Heart right ventricle (tissue), 16 donors: ENCODE results near the gene CHST14. TPM values are rescaled to one million over a fixed set of nuclear protein-coding genes. Genes with fewer than 3 reads are reported as not detected.
"Not testable (repeated sequence)": the region's sequence is repeated elsewhere in the genome, so short reads cannot be mapped to it uniquely, and the experiment has no call there.

Experiments used
- ATAC-seq, 8 donors: fragments of 200-7000 bp; cut with Tn5 transposase; one replicate each; pipeline ENCODE4 v1.9.1; 2020; ENCODE audit warnings: mild to moderate bottlenecking in 8 of 8, moderate library complexity in 8 of 8, moderate number of reproducible peaks in 1 of 8
- DNase-seq, 2 donors: peaks; one replicate each; pipeline ENCODE4 v3.0.0-alpha.2; 2020
- H3K27ac ChIP-seq, 10 donors: fragments of 200-600 bp; sonication (generic) in 2 of 10; one replicate each; pipeline versions ENCODE4 v1.5.0 to v1.8.0; 2020 to 2022; ENCODE audit warnings: mild to moderate bottlenecking in 3 of 10
- H3K27me3 ChIP-seq, 7 donors: fragments of 200-600 bp; one replicate each; pipeline ENCODE4 v1.8.0; 2021 to 2022; ENCODE audit warnings: mild to moderate bottlenecking in 2 of 7
- H3K36me3 ChIP-seq, 9 donors: fragments of 200-600 bp; sonication (generic) in 1 of 9; one replicate each; pipeline versions ENCODE4 v1.5.0 to v1.8.0; 2020 to 2022; ENCODE audit warnings: mild to moderate bottlenecking in 2 of 9
- H3K4me1 ChIP-seq, 9 donors: fragments of 200-600 bp; sonication (generic) in 1 of 9; one replicate each; pipeline versions ENCODE4 v1.5.0 to v1.8.0; 2020 to 2022; ENCODE audit warnings: mild to moderate bottlenecking in 4 of 9
- H3K4me3 ChIP-seq, 10 donors: fragments of 200-600 bp; sonication (generic) in 2 of 10; one replicate each; pipeline versions ENCODE4 v1.5.0 to v1.8.0; 2020 to 2022; ENCODE audit warnings: mild to moderate bottlenecking in 7 of 10, moderate library complexity in 2 of 10
- H3K9me3 ChIP-seq, 11 donors: fragments of 200-600 bp in 10 of 11; sonication (generic) in 2 of 11; one replicate each; pipeline versions ENCODE4 v1.5.0 to v1.8.0; 2013 to 2022; ENCODE audit warnings: mild to moderate bottlenecking in 2 of 11, control low read depth in 1 of 11, moderate library complexity in 1 of 11
- WGBS, 2 donors: extraction: QIAGEN DNeasy Blood & Tissue Kit; methylation state at CpG; one replicate each; pipeline ENCODE4 v1.1.7; 2013; ENCODE audit warnings: inconsistent platforms in 1 of 2; 5-methylcytosine and 5-hydroxymethylcytosine counted together
- intact Hi-C, 10 donors: fragments of 100-400 bp; cut with DNase I; formaldehyde crosslinking; loops; one replicate each; pipeline versions ENCODE4 v1.11.1 to v1.14.2; 2022
- polyA plus RNA-seq, 2 donors: library from polyadenylated mRNA; stranded (reverse); fragments of 200-250 nt; gene quantifications; one replicate each; pipeline ENCODE4 v1.2.3, GENCODE V29; 2013
- total RNA-seq, 10 donors: library from RNA; stranded (reverse); fragmentation: NEBNext Ultra II Directional in 3 of 10; extraction: Animal tissue kit (Norgen Biotek cat#: 25700) in 3 of 10; gene quantifications; one replicate each; pipeline versions ENCODE4 v1.2.1 to v1.2.4, GENCODE V29; 2021 to 2023
- TF ChIP-seq, protein P1 (sequence below), 9 donors: fragments of 200-600 bp; sonication (generic) in 2 of 9; IDR thresholded peaks; one replicate each; pipeline versions ENCODE4 v1.5.0 to v1.8.0; 2021 to 2022; ENCODE audit warnings: antibody characterized with exemption in 9 of 9, mild to moderate bottlenecking in 5 of 9, moderate library complexity in 1 of 9
- donor health status: Arrhythmogenic right ventricular cardiomyopathy.
- donor health status: ischemic (EF 13 %, LVEDD 7.1; RV severe dilation, severe dysfunction).
- donor health status: healthy with polysubstance abuse.
- donor health status: DM: no; HTN: yes; CAD: no.
- donor health status: DM: no; HTN: no; CAD: no.
- donor health status: ischemic (EF 25% LVEDD 6.9; RV normal size, moderate dysfunction).
- donor health status: ischemic (EF 25% LVEDD 5.7; RV mildly dilated, moderate dysfunction).
- donor health status: healthy.
- donor health status: DM: yes; HTN: yes; CAD: no.
- donor health status: Ischemic cardiomyopathy.
- donor health status: ischemic (EF 35%, LVEDD 5.7; RV mildly dilated, moderate dysfunction).
- donor health status: nonischemic (EF 11% LVEDD 7.7; RV severe dilation, severe dysfunction).
- donor health status: DM: yes; HTN: yes; CAD: no.
- donor health status: PGD.
- donor health status: ischemic (EF 29% LVEDD 5.4; RV normal size, mild dysfunction).
- donor health status: nonischemic (EF 23%, LVEDD 6.1; RV moderate dilation, normal function).

The CHST14 gene
- total and polyA plus RNA-seq, 12 donors: 5.3 to 11.5 (median 8.9) TPM

DNA sequence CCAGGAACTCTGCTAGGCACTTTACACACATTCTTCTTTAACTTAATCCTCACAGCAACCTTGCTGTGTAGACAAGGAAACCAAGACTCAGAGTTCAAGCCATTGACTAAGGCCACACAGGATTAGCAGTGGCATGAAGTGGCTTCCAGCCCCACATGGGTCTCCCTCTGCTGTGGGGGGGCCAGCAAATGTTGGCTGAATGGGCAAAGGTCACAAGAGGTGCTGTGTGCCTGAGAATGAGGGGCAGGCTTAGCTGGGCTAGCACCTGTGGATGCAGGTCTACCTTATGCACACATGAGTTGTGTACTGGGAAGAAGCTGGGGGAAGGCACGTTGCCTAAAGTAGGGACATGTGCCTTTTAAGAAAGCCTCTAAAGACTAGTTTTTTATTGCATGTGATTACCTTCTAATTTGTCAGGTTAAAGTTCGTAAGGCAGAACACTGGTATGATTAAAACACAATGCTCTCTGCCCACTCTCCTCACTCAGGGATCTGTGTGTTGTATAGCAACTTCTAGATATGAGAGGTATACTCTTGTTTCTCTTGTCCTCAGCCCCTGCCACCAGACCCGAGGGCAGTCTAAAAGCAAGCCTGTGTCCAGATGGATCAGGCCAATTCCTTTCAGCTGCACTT lies 19.1 kb upstream of the CHST14 start:
- WGBS, 2 donors: 83% methylated on average over 3 of the region's 3 CpGs
- peaks cover 19 to 72% (median 54%) of the 10 kb centered on the region in 9 donors for H3K4me1 ChIP-seq
- intact Hi-C loops: loop anchor here in 2 of 10 donors (10.0 kb wide), 1 partner anchor 53 kb away; no protein-coding TSS in a partner anchor

GRCh38 chr15:40452296-40453090 lies 18.3 kb upstream of the CHST14 start:
- peaks cover 23 to 80% (median 60%) of the 10 kb centered on the region in 9 donors for H3K4me1 ChIP-seq
- ATAC-seq (peak in 1 of 8 donors; percentile 36), DNase-seq (no peak)
- intact Hi-C loops: loop anchor here in 2 of 10 donors (10.0 kb wide), 1 partner anchor 52 kb away; no protein-coding TSS in a partner anchor
- TF ChIP-seq, protein P1, sequence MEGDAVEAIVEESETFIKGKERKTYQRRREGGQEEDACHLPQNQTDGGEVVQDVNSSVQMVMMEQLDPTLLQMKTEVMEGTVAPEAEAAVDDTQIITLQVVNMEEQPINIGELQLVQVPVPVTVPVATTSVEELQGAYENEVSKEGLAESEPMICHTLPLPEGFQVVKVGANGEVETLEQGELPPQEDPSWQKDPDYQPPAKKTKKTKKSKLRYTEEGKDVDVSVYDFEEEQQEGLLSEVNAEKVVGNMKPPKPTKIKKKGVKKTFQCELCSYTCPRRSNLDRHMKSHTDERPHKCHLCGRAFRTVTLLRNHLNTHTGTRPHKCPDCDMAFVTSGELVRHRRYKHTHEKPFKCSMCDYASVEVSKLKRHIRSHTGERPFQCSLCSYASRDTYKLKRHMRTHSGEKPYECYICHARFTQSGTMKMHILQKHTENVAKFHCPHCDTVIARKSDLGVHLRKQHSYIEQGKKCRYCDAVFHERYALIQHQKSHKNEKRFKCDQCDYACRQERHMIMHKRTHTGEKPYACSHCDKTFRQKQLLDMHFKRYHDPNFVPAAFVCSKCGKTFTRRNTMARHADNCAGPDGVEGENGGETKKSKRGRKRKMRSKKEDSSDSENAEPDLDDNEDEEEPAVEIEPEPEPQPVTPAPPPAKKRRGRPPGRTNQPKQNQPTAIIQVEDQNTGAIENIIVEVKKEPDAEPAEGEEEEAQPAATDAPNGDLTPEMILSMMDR (IDR thresholded peaks at IDR 0.05): no peak
- H3K9me3 ChIP-seq: no peaks in the 10 kb centered on the region
- no peaks in the 10 kb centered on the region for H3K27me3 ChIP-seq
- H3K27ac ChIP-seq: no peak overlapping the region
- WGBS, 2 donors: 69 to 70% methylated on average over 10 to 11 of the region's 11 CpGs
- H3K4me3 ChIP-seq: no peak overlapping the region
- no peaks in the 10 kb centered on the region for H3K36me3 ChIP-seq

More for the DNA sequence above, 19.1 kb upstream of the CHST14 start:
- Histone ChIP-seq H3K4me3 (no peak overlapping the region), H3K27me3 (no peaks in the 10 kb centered on the region), H3K27ac (no peak overlapping the region), H3K9me3 (no peaks in the 10 kb centered on the region), H3K36me3 (no peaks in the 10 kb centered on the region)
- TF ChIP-seq, protein P1 (IDR thresholded peaks at IDR 0.05): no peak
- no peak for DNase-seq
- no peak for ATAC-seq

GRCh38 chr15:40453941-40454340 lies 16.8 kb upstream of the CHST14 start:
- peak in 1 of 8 donors; percentile 25 for ATAC-seq
- intact Hi-C loops: loop anchor here in 2 of 10 donors (10.0 kb wide), 1 partner anchor 51 kb away; no protein-coding TSS in a partner anchor
- not testable (repeated sequence) for H3K36me3 ChIP-seq, DNase-seq, H3K27me3 ChIP-seq, H3K9me3 ChIP-seq, H3K4me3 ChIP-seq
- Histone ChIP-seq H3K4me1 (peaks cover 23 to 80% (median 60%) of the 10 kb centered on the region in 9 donors), H3K27ac (peak overlapping the region in 1 of 10 donors; percentile 21)
- WGBS, 2 donors: 72 to 73% methylated on average over 2 to 3 of the region's 3 CpGs

DNA sequence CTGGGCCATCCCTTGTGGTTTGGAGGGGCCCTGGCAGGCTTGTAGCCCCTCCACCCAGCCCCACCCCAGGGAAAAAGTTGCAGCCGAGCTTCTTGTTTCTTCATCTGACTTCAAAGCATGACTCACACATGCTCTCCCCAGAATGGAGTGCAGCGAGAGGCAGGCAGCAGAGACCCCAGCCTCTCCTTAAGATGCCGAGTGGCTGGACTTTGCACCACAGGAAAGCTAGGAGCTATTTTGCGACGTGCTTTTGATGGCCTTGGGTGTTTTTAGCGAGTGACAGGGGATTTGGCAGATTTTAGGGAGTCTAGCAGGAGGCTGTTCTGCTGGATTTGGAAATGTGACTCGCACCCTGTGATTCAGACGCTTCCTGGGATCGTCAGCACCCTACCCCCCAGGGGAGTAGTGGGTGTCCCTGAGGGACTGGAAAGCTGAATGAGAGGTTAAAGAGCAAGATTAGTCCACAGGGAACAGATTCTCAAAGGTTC lies 15.8 kb upstream of the CHST14 start:
- 66 to 79% methylated on average over 9 of the region's 9 CpGs for WGBS, 2 donors
- no peak for DNase-seq
- Histone ChIP-seq H3K4me1 (peaks cover 23 to 73% (median 60%) of the 10 kb centered on the region in 9 donors), H3K36me3 (peaks cover 0 to 18% (median 7%) of the 10 kb centered on the region in 9 donors), H3K9me3 (no peaks in the 10 kb centered on the region), H3K4me3 (no peak overlapping the region), H3K27me3 (no peaks in the 10 kb centered on the region), H3K27ac (peak overlapping the region in 1 of 10 donors; percentile 21)
- intact Hi-C loops: loop anchor here in 2 of 10 donors (10.0 kb wide), 1 partner anchor 50 kb away; no protein-coding TSS in a partner anchor
- TF ChIP-seq, protein P1 (IDR thresholded peaks at IDR 0.05): no peak
- ATAC-seq: no peak
